ENCODE data around the gene MCM8.
A peak's percentile ranks its signal among the peaks of the same experiment; 100 is the strongest.

The MCM8 gene

GRCh38 chr20:5975778-5976177 is 25.3 kb downstream of the MCM8 start:
- no peaks in the 10 kb centered on the region for H3K27me3 Mint-ChIP-seq
- no peaks in the 10 kb centered on the region for H3K4me1 Mint-ChIP-seq
- peaks cover 11% of the 10 kb centered on the region for H3K36me3 Mint-ChIP-seq
- no peaks in the 10 kb centered on the region for H3K9me3 Mint-ChIP-seq
- no peak overlapping the region for H3K4me3 Mint-ChIP-seq
- H3K27ac Mint-ChIP-seq = no peak overlapping the region

GRCh38 chr20:5977223-5977622 is 26.8 kb downstream of the MCM8 start:
- Mint-ChIP-seq H3K36me3 (peaks cover 17% of the 10 kb centered on the region), H3K4me1 (no peaks in the 10 kb centered on the region), H3K4me3 (no peak overlapping the region), H3K27me3 (no peaks in the 10 kb centered on the region), H3K27ac (no peak overlapping the region), H3K9me3 (no peaks in the 10 kb centered on the region)

- no peaks in the 10 kb centered on the region for H3K9me3 Mint-ChIP-seq
- H3K27me3 Mint-ChIP-seq = no peaks in the 10 kb centered on the region
- H3K4me3 Mint-ChIP-seq = no peak overlapping the region
- no peak overlapping the region for H3K27ac Mint-ChIP-seq
- H3K36me3 Mint-ChIP-seq = peaks cover 17% of the 10 kb centered on the region
- H3K4me1 Mint-ChIP-seq = no peaks in the 10 kb centered on the region
These were observed 27.5 kb downstream of the MCM8 start for GRCh38 chr20:5977975-5978374.

- Mint-ChIP-seq H3K27ac (no peak overlapping the region), H3K27me3 (no peaks in the 10 kb centered on the region), H3K36me3 (peaks cover 17% of the 10 kb centered on the region), H3K4me1 (no peaks in the 10 kb centered on the region), H3K9me3 (no peaks in the 10 kb centered on the region), H3K4me3 (no peak overlapping the region)
These were observed 29.3 kb downstream of the MCM8 start for GRCh38 chr20:5979801-5980200.

GRCh38 chr20:5980720-5981538 is 30.5 kb downstream of the MCM8 start:
- H3K36me3 Mint-ChIP-seq = peaks cover 17% of the 10 kb centered on the region
- no peak overlapping the region for H3K4me3 Mint-ChIP-seq
- H3K27me3 Mint-ChIP-seq = no peaks in the 10 kb centered on the region
- no peak overlapping the region for H3K27ac Mint-ChIP-seq
- H3K9me3 Mint-ChIP-seq = no peaks in the 10 kb centered on the region
- H3K4me1 Mint-ChIP-seq = no peaks in the 10 kb centered on the region

GRCh38 chr20:5987383-5987782 is 36.9 kb downstream of the MCM8 start:
- Mint-ChIP-seq H3K4me1 (peaks cover 7% of the 10 kb centered on the region), H3K9me3 (no peaks in the 10 kb centered on the region), H3K4me3 (no peak overlapping the region), H3K27ac (no peak overlapping the region), H3K36me3 (peaks cover 9% of the 10 kb centered on the region), H3K27me3 (no peaks in the 10 kb centered on the region)

- Mint-ChIP-seq H3K9me3 (no peaks in the 10 kb centered on the region), H3K36me3 (peaks cover 9% of the 10 kb centered on the region), H3K4me3 (no peak overlapping the region), H3K4me1 (peaks cover 7% of the 10 kb centered on the region), H3K27me3 (no peaks in the 10 kb centered on the region), H3K27ac (no peak overlapping the region)
These were observed 39.1 kb downstream of the MCM8 start for GRCh38 chr20:5989539-5989938.

GRCh38 chr20:5990946-5991345 is 40.5 kb downstream of the MCM8 start:
- Mint-ChIP-seq H3K36me3 (peaks cover 11% of the 10 kb centered on the region), H3K27ac (no peak overlapping the region)

GRCh38 chr20:5991623-5992441 is 41.4 kb downstream of the MCM8 start:
- no peak overlapping the region for H3K4me3 Mint-ChIP-seq
- peaks cover 21% of the 10 kb centered on the region for H3K4me1 Mint-ChIP-seq
- H3K27ac Mint-ChIP-seq = peak overlapping the region; percentile 30
- H3K27me3 Mint-ChIP-seq = no peaks in the 10 kb centered on the region
- H3K9me3 Mint-ChIP-seq = no peaks in the 10 kb centered on the region
- peaks cover 11% of the 10 kb centered on the region for H3K36me3 Mint-ChIP-seq

More at GRCh38 chr20:5990946-5991345, 40.5 kb downstream of the MCM8 start:
- Mint-ChIP-seq H3K9me3 (no peaks in the 10 kb centered on the region), H3K4me1 (peaks cover 12% of the 10 kb centered on the region), H3K4me3 (no peak overlapping the region), H3K27me3 (no peaks in the 10 kb centered on the region)

GRCh38 chr20:5996765-5997164 is 46.3 kb downstream of the MCM8 start:
- Mint-ChIP-seq H3K9me3 (no peaks in the 10 kb centered on the region), H3K36me3 (peaks cover 2% of the 10 kb centered on the region), H3K27me3 (no peaks in the 10 kb centered on the region), H3K27ac (peak overlapping the region; percentile 86), H3K4me3 (no peak overlapping the region), H3K4me1 (peaks cover 29% of the 10 kb centered on the region)

GRCh38 chr20:5999783-6000182 is 49.3 kb downstream of the MCM8 start:
- Mint-ChIP-seq H3K4me1 (peaks cover 31% of the 10 kb centered on the region), H3K9me3 (no peaks in the 10 kb centered on the region), H3K27ac (no peak overlapping the region), H3K27me3 (no peaks in the 10 kb centered on the region), H3K36me3 (peaks cover 2% of the 10 kb centered on the region), H3K4me3 (no peak overlapping the region)

GRCh38 chr20:6000871-6001270 is 50.4 kb downstream of the MCM8 start:
- Mint-ChIP-seq H3K4me3 (no peak overlapping the region), H3K9me3 (no peaks in the 10 kb centered on the region), H3K4me1 (peaks cover 30% of the 10 kb centered on the region), H3K36me3 (no peaks in the 10 kb centered on the region), H3K27me3 (no peaks in the 10 kb centered on the region), H3K27ac (no peak overlapping the region)

- Mint-ChIP-seq H3K27ac (peak overlapping the region; percentile 94), H3K9me3 (no peaks in the 10 kb centered on the region), H3K27me3 (no peaks in the 10 kb centered on the region), H3K36me3 (peaks cover 5% of the 10 kb centered on the region), H3K4me3 (peak overlapping the region; percentile 98), H3K4me1 (peaks cover 33% of the 10 kb centered on the region)
These were observed 56.1 kb downstream of the MCM8 start for GRCh38 chr20:6006603-6006949.

- peaks cover 37% of the 10 kb centered on the region for H3K4me1 Mint-ChIP-seq
- H3K27me3 Mint-ChIP-seq = no peaks in the 10 kb centered on the region
- H3K9me3 Mint-ChIP-seq = no peaks in the 10 kb centered on the region
- H3K36me3 Mint-ChIP-seq = peaks cover 10% of the 10 kb centered on the region
- H3K4me3 Mint-ChIP-seq = peak overlapping the region; percentile 98
- no peak overlapping the region for H3K27ac Mint-ChIP-seq
These were observed 56.7 kb downstream of the MCM8 start for GRCh38 chr20:6007094-6007528.

GRCh38 chr20:6007529-6008103 is 57.2 kb downstream of the MCM8 start:
- H3K27ac Mint-ChIP-seq = peak overlapping the region; percentile 63
- peaks cover 42% of the 10 kb centered on the region for H3K4me1 Mint-ChIP-seq
- no peaks in the 10 kb centered on the region for H3K9me3 Mint-ChIP-seq
- H3K27me3 Mint-ChIP-seq = no peaks in the 10 kb centered on the region
- H3K4me3 Mint-ChIP-seq = peak overlapping the region; percentile 98
- H3K36me3 Mint-ChIP-seq = peaks cover 14% of the 10 kb centered on the region

- peaks cover 47% of the 10 kb centered on the region for H3K4me1 Mint-ChIP-seq
- peak overlapping the region; percentile 98 for H3K4me3 Mint-ChIP-seq
- no peaks in the 10 kb centered on the region for H3K9me3 Mint-ChIP-seq
- peaks cover 16% of the 10 kb centered on the region for H3K36me3 Mint-ChIP-seq
- no peaks in the 10 kb centered on the region for H3K27me3 Mint-ChIP-seq
- no peak overlapping the region for H3K27ac Mint-ChIP-seq
These were observed 57.8 kb downstream of the MCM8 start for GRCh38 chr20:6008254-6008653.

Measured in activated naive CD4-positive, alpha-beta T cell treated with anti-CD3 and anti-CD28 coated beads, Interleukin-2, amount 50 U/mL, for 24 hours (primary cell).